ENCODE measurements around the gene STEAP3.

STEAP3 gene

GRCh38 chr2:119223521-119224390 lies at the start of gene STEAP3:
Gene STEAP3, plus strand, starts transcription at chr2:119223834. Its CDS starts 7,179 bp downstream, at chr2:119231013.
- no peaks in the 10 kb centered on the region for H3K36me3 ChIP-seq (ENCODE audit: control insufficient read depth, insufficient read depth, low read length)
- H3K4me3 ChIP-seq (ENCODE audit: low read depth, low read length): peak within 1 kb of the TSS; percentile 70
- H3K4me1 ChIP-seq (ENCODE audit: control insufficient read depth, insufficient read depth, low read length): peaks cover 8% of the 10 kb centered on the region
- peaks cover 16% of the 10 kb centered on the region for H3K27me3 ChIP-seq (ENCODE audit: control insufficient read depth, insufficient read depth, low read length)
- peak within 1 kb of the TSS; percentile 65 for H3K9ac ChIP-seq (ENCODE audit: low read depth, low read length)
- H3K9me3 ChIP-seq (ENCODE audit: control insufficient read depth, insufficient read depth, low read length): no peaks in the 10 kb centered on the region

DNA sequence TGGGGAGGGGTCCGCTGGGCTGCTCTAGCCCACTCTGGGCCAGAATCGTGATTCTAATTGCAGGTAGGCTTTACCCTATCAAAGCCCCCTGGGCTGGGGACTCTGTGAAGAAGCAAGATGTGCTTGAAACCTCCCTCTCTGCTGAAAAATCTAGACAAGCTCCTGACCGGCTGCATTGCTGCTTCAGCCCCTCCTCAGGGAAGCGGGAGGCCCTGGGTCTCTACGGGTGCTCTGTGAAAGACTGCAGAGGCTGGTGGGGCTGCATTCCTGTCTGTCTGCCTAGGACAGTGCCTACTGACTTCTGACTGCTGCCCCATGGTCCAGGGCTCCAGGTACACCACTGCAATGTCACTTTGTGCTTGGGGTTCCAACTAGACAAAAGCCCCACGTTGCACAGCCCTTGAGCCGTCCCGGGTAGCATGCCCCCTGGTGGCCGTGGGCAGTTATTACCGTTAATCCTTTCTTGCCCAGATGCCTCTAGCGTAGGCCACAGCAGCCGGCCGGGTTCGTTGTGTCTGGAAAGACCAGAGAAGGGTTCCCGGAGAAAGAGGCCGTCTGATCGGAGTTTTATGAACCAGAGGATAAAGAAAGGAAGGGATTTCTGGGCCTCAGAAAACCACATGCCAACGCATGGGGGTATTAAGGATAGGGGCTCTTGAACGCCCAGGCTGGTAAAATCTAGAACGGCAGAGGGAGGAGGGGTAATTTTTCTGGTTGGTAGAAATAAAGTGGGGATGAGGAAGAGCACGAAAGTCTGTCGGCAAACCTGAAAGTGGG lies 49.2 kb upstream of the STEAP3 start:
- no peaks in the 10 kb centered on the region for H3K4me1 ChIP-seq (ENCODE audit: control insufficient read depth, insufficient read depth, low read length)
- no peaks in the 10 kb centered on the region for H3K9me3 ChIP-seq (ENCODE audit: control insufficient read depth, insufficient read depth, low read length)
- H3K36me3 ChIP-seq (ENCODE audit: control insufficient read depth, insufficient read depth, low read length): no peaks in the 10 kb centered on the region
- no peak overlapping the region for H3K4me3 ChIP-seq (ENCODE audit: low read depth, low read length)
- no peaks in the 10 kb centered on the region for H3K27me3 ChIP-seq (ENCODE audit: control insufficient read depth, insufficient read depth, low read length)
- H3K9ac ChIP-seq (ENCODE audit: low read depth, low read length): no peak overlapping the region

DNA sequence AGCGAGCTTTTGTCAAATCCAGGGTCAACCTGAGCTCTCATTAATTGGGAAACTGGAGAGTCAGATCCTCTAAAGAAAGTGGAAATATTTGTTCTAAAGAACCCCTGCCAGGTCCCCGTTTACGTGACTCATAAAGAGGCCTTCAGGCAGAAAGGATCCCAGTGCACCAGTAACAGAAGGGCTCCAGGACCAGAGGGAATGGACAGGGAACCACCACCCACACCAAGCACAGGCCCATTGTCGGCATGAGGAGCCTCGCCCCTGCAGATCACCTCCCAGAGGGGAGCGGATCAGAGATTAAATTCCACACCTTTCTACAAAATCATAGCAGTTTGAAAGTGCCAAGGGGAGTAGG lies 48.7 kb upstream of the STEAP3 start:
- Histone ChIP-seq H3K27me3 (ENCODE audit: control insufficient read depth, insufficient read depth, low read length) (no peaks in the 10 kb centered on the region), H3K4me3 (ENCODE audit: low read depth, low read length) (no peak overlapping the region), H3K9ac (ENCODE audit: low read depth, low read length) (no peak overlapping the region), H3K4me1 (ENCODE audit: control insufficient read depth, insufficient read depth, low read length) (no peaks in the 10 kb centered on the region), H3K9me3 (ENCODE audit: control insufficient read depth, insufficient read depth, low read length) (no peaks in the 10 kb centered on the region), H3K36me3 (ENCODE audit: control insufficient read depth, insufficient read depth, low read length) (no peaks in the 10 kb centered on the region)

- no peak overlapping the region for H3K9ac ChIP-seq (ENCODE audit: low read depth, low read length)
- H3K9me3 ChIP-seq (ENCODE audit: control insufficient read depth, insufficient read depth, low read length): no peaks in the 10 kb centered on the region
- H3K27me3 ChIP-seq (ENCODE audit: control insufficient read depth, insufficient read depth, low read length): no peaks in the 10 kb centered on the region
- H3K4me1 ChIP-seq (ENCODE audit: control insufficient read depth, insufficient read depth, low read length): no peaks in the 10 kb centered on the region
- no peak overlapping the region for H3K4me3 ChIP-seq (ENCODE audit: low read depth, low read length)
- H3K36me3 ChIP-seq (ENCODE audit: control insufficient read depth, insufficient read depth, low read length): no peaks in the 10 kb centered on the region
Observed at GRCh38 chr2:119175517-119175916, 48.1 kb upstream of the STEAP3 start.

DNA sequence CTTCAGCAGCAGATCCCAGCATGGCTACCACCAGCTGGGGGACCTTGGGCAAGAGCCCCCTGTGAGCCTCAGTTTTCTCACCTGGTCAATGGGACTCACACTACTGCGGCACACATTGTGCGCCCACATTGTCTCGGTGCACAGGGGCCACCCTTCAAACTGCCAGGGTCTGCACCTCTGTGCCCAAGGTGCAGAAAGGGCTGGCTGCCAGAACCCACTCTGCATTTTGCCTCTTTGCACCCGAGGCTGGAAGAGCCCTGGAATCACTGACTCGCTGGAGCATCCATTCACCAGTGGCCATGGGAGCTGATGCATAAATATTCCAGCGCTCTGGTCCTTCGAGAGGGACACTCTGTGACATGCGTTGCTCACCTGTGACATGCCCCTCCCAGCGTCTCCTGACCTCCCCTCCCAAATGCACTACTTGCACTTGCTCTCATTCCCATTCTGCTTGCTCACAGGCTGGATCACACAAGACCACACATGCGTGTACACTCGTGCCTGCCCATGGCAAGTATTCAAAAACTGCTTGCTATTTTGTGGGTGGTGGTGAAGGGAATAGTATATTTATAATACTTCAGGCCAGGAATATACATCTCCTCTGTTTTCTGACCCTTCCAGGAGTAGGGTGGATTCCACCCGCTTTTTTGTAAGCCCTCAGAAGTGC lies 46.3 kb upstream of the STEAP3 start:
- no peaks in the 10 kb centered on the region for H3K9me3 ChIP-seq (ENCODE audit: control insufficient read depth, insufficient read depth, low read length)

DNA sequence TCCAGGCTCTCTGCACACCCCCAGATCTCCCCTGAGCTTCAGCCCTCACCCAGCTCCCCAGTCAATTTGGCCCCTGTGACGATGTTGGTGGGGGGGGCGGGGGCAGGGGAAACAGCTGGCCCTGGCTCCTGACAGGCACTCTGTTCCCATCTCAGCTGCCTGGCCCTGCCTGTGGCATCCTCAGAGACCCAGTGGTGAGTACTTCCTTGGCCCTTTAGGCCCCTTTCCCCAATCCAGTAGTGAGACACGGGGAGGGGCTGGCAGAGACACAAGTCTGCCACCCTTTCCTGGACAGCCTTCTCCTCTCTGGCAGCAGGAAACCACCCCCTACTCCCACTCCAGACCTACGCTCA lies 45.8 kb upstream of the STEAP3 start:
- Histone ChIP-seq H3K27me3 (ENCODE audit: control insufficient read depth, insufficient read depth, low read length) (no peaks in the 10 kb centered on the region), H3K36me3 (ENCODE audit: control insufficient read depth, insufficient read depth, low read length) (no peaks in the 10 kb centered on the region), H3K9ac (ENCODE audit: low read depth, low read length) (no peak overlapping the region), H3K4me3 (ENCODE audit: low read depth, low read length) (no peak overlapping the region), H3K9me3 (ENCODE audit: control insufficient read depth, insufficient read depth, low read length) (no peaks in the 10 kb centered on the region), H3K4me1 (ENCODE audit: control insufficient read depth, insufficient read depth, low read length) (no peaks in the 10 kb centered on the region)

More for the DNA sequence above, 46.3 kb upstream of the STEAP3 start:
- H3K27me3 ChIP-seq (ENCODE audit: control insufficient read depth, insufficient read depth, low read length): no peaks in the 10 kb centered on the region
- no peak overlapping the region for H3K9ac ChIP-seq (ENCODE audit: low read depth, low read length)
- no peaks in the 10 kb centered on the region for H3K4me1 ChIP-seq (ENCODE audit: control insufficient read depth, insufficient read depth, low read length)
- H3K4me3 ChIP-seq (ENCODE audit: low read depth, low read length): no peak overlapping the region
- H3K36me3 ChIP-seq (ENCODE audit: control insufficient read depth, insufficient read depth, low read length): no peaks in the 10 kb centered on the region

- H3K4me1 ChIP-seq (ENCODE audit: control insufficient read depth, insufficient read depth, low read length): no peaks in the 10 kb centered on the region
- no peaks in the 10 kb centered on the region for H3K27me3 ChIP-seq (ENCODE audit: control insufficient read depth, insufficient read depth, low read length)
- H3K9me3 ChIP-seq (ENCODE audit: control insufficient read depth, insufficient read depth, low read length): no peaks in the 10 kb centered on the region
- no peak overlapping the region for H3K4me3 ChIP-seq (ENCODE audit: low read depth, low read length)
- no peaks in the 10 kb centered on the region for H3K36me3 ChIP-seq (ENCODE audit: control insufficient read depth, insufficient read depth, low read length)
- H3K9ac ChIP-seq (ENCODE audit: low read depth, low read length): no peak overlapping the region
Observed at GRCh38 chr2:119178776-119179175, 44.9 kb upstream of the STEAP3 start.

DNA sequence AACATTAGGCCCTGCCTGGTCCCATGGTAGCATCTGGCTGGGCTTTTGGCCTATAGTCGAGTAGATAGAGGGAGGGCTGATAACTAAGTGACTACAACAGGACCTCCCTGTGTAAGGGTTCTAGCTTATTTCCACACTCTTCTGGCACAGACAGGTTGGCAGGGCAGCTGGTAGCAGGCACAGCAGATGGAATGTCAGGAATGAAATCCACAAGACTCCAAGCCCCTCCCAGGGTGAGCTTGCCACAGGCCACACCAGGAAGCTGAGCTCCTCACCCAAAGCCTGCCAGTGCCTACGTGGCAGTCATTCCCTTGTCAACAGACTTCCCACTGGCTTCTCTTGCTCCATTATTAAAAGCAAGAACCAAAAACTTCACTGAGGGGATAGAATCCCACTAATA lies 44.4 kb upstream of the STEAP3 start:
- Histone ChIP-seq H3K36me3 (ENCODE audit: control insufficient read depth, insufficient read depth, low read length) (no peaks in the 10 kb centered on the region), H3K4me3 (ENCODE audit: low read depth, low read length) (no peak overlapping the region), H3K9me3 (ENCODE audit: control insufficient read depth, insufficient read depth, low read length) (no peaks in the 10 kb centered on the region)

DNA sequence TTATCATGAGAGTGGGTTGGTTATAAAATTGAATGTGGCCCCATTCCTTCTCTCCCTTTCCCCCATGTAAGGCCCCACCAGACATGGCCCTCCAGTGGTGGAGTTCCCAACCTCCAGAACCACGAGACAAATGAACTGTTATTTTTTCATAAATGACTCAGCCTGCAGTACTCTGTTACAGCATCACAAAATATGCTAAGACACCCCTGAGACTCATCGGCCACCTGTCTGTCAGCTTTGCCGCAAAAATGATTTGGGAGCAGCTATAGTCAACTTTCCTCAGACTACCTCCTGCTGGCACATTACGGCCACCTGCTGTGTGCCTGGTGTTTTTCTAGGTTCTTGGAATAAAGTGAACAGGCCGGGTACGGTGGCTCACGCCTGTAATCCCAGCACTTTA lies 43.6 kb upstream of the STEAP3 start:
- Histone ChIP-seq H3K4me1 (ENCODE audit: control insufficient read depth, insufficient read depth, low read length) (no peaks in the 10 kb centered on the region), H3K27me3 (ENCODE audit: control insufficient read depth, insufficient read depth, low read length) (no peaks in the 10 kb centered on the region), H3K4me3 (ENCODE audit: low read depth, low read length) (no peak overlapping the region), H3K36me3 (ENCODE audit: control insufficient read depth, insufficient read depth, low read length) (no peaks in the 10 kb centered on the region), H3K9me3 (ENCODE audit: control insufficient read depth, insufficient read depth, low read length) (no peaks in the 10 kb centered on the region), H3K9ac (ENCODE audit: low read depth, low read length) (no peak overlapping the region)

More for the DNA sequence above, 44.4 kb upstream of the STEAP3 start:
- Histone ChIP-seq H3K9ac (ENCODE audit: low read depth, low read length) (no peak overlapping the region), H3K4me1 (ENCODE audit: control insufficient read depth, insufficient read depth, low read length) (no peaks in the 10 kb centered on the region), H3K27me3 (ENCODE audit: control insufficient read depth, insufficient read depth, low read length) (no peaks in the 10 kb centered on the region)

DNA sequence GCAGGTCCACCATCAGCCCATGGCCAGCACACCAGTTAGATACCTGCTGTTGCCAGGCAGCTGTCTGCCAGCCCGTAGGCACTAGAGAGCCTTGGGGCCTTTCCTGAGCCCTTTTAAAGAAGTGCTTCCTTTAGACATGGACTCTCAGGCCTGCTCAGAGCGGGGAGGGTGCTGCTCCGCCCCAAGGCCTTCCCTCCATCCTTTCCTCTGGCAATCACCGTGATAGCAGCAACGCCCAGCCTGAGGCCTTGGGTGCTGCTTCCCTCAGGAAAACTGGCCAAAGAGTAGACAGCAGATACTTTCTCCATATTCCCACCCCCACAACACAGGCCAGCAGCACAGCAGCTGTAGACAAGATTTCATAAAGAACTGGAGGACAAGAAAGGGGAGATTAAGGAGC lies 42.7 kb upstream of the STEAP3 start:
- Histone ChIP-seq H3K27me3 (ENCODE audit: control insufficient read depth, insufficient read depth, low read length) (no peaks in the 10 kb centered on the region), H3K4me3 (ENCODE audit: low read depth, low read length) (no peak overlapping the region), H3K9me3 (ENCODE audit: control insufficient read depth, insufficient read depth, low read length) (no peaks in the 10 kb centered on the region), H3K9ac (ENCODE audit: low read depth, low read length) (no peak overlapping the region), H3K36me3 (ENCODE audit: control insufficient read depth, insufficient read depth, low read length) (no peaks in the 10 kb centered on the region), H3K4me1 (ENCODE audit: control insufficient read depth, insufficient read depth, low read length) (no peaks in the 10 kb centered on the region)

GRCh38 chr2:119181391-119181790 lies 42.2 kb upstream of the STEAP3 start:
- Histone ChIP-seq H3K9me3 (ENCODE audit: control insufficient read depth, insufficient read depth, low read length) (no peaks in the 10 kb centered on the region), H3K36me3 (ENCODE audit: control insufficient read depth, insufficient read depth, low read length) (no peaks in the 10 kb centered on the region), H3K4me1 (ENCODE audit: control insufficient read depth, insufficient read depth, low read length) (no peaks in the 10 kb centered on the region), H3K9ac (ENCODE audit: low read depth, low read length) (no peak overlapping the region), H3K4me3 (ENCODE audit: low read depth, low read length) (no peak overlapping the region), H3K27me3 (ENCODE audit: control insufficient read depth, insufficient read depth, low read length) (no peaks in the 10 kb centered on the region)

Measured in iPS-15b (cell line).